LHCN-M2 (cell line): ENCODE results near the gene MCRIP1. TPM values are rescaled to one million over a fixed set of nuclear protein-coding genes. Genes with fewer than 3 reads are reported as not detected.

Experiments used
- DNase-seq: peaks from one replicate; pipeline ENCODE4 v3.0.0-alpha.2; 2012; ENCODE audit warnings: low read depth
- total RNA-seq: library from RNA; depleted of rRNA; stranded (reverse); fragments of >200 nt; gene quantifications from 2 replicates; pipeline ENCODE4 v1.2.3, GENCODE V29; 2014

The MCRIP1 gene
- total RNA-seq, 1 experiment from 2014 or later: 106 TPM

- peak; percentile 100 for DNase-seq
These were observed 27.9 kb upstream of the MCRIP1 start for GRCh38 chr17:81860756-81861568.

- DNase-seq: no peak
These were observed 27.0 kb upstream of the MCRIP1 start, which contains the start of gene P4HB for GRCh38 chr17:81859906-81860755. TSS of gene P4HB (minus strand) at chr17:81860535. CDS start at chr17:81860471, 64 bp downstream.

GRCh38 chr17:81858967-81859905, 26.1 kb upstream of the MCRIP1 start:
- DNase-seq: peak; percentile 33

- peak; percentile 72 for DNase-seq
These were observed 25.3 kb upstream of the MCRIP1 start for GRCh38 chr17:81858170-81858966.

GRCh38 chr17:81854974-81855774, 22.1 kb upstream of the MCRIP1 start:
- no peak for DNase-seq

- no peak for DNase-seq
These were observed 19.1 kb upstream of the MCRIP1 start for GRCh38 chr17:81852237-81852636.

GRCh38 chr17:81851423-81851822, 18.3 kb upstream of the MCRIP1 start:
- no peak for DNase-seq

GRCh38 chr17:81849457-81849856, 16.4 kb upstream of the MCRIP1 start:
- DNase-seq: no peak

- no peak for DNase-seq
These were observed 13.9 kb upstream of the MCRIP1 start for GRCh38 chr17:81846743-81847689.

- no peak for DNase-seq
These were observed 13.0 kb upstream of the MCRIP1 start for GRCh38 chr17:81845881-81846742.

- no peak for DNase-seq
These were observed 12.3 kb upstream of the MCRIP1 start for GRCh38 chr17:81845361-81845760.

- no peak for DNase-seq
These were observed 11.8 kb upstream of the MCRIP1 start for GRCh38 chr17:81844887-81845286.

GRCh38 chr17:81844327-81844851, 11.3 kb upstream of the MCRIP1 start:
- DNase-seq: no peak

GRCh38 chr17:81843713-81844326, 10.7 kb upstream of the MCRIP1 start:
- DNase-seq: no peak

GRCh38 chr17:81842725-81843504, 9.8 kb upstream of the MCRIP1 start:
- DNase-seq: peak; percentile 79

- no peak for DNase-seq
These were observed 9.3 kb upstream of the MCRIP1 start for GRCh38 chr17:81842378-81842724.
